Hepatocyte (in vitro differentiated cells): Measurements from ENCODE around the gene TNS3. TPM values are rescaled to one million over a fixed set of nuclear protein-coding genes. Genes with fewer than 3 reads are reported as not detected.

Experiments
- DNase-seq: peaks from one replicate; pipeline ENCODE4 v3.0.0-alpha.2; 2016; ENCODE audit warnings: low spot score
- H2AFZ ChIP-seq: fragments of 200-600 bp; sonication (generic); 2 replicates; pipeline ENCODE4 v1.6.0; 2016; ENCODE audit warnings: antibody characterized with exemption, mild to moderate bottlenecking
- H3K27ac ChIP-seq: fragments of 200-600 bp; sonication (generic); 2 replicates; pipeline ENCODE4 v1.5.1; 2016; ENCODE audit warnings: mild to moderate bottlenecking
- H3K27me3 ChIP-seq: fragments of 200-600 bp; sonication (generic); 2 replicates; pipeline ENCODE4 v1.6.1; 2016
- H3K36me3 ChIP-seq: fragments of 200-600 bp; sonication (generic); replicated peaks from 2 replicates; pipeline ENCODE4 v1.5.1; 2016; ENCODE audit warnings: low read depth; ENCODE audit not compliant: insufficient read depth
- H3K4me1 ChIP-seq: fragments of 200-600 bp; sonication (generic); 2 replicates; pipeline ENCODE4 v1.5.1; 2016; ENCODE audit warnings: mild to moderate bottlenecking, moderate library complexity; ENCODE audit not compliant: insufficient read depth
- H3K4me2 ChIP-seq: fragments of 200-600 bp; sonication (generic); 2 replicates; pipeline ENCODE4 v1.6.0; 2016
- H3K4me3 ChIP-seq: fragments of 200-600 bp; sonication (generic); 2 replicates; pipeline ENCODE4 v1.5.1; 2016; ENCODE audit warnings: mild to moderate bottlenecking
- H3K79me2 ChIP-seq: fragments of 200-600 bp; sonication (generic); 2 replicates; pipeline ENCODE4 v1.6.0; 2017; ENCODE audit warnings: mild to moderate bottlenecking
- H3K9me2 ChIP-seq: fragments of 200-600 bp; sonication (generic); replicated peaks from 2 replicates; pipeline ENCODE4 v1.6.0; 2017; ENCODE audit warnings: mild to moderate bottlenecking; ENCODE audit not compliant: insufficient read depth
- H3K9me3 ChIP-seq: fragments of 200-600 bp; sonication (generic); 2 replicates; pipeline ENCODE4 v1.5.1; 2016; ENCODE audit warnings: low read depth, mild to moderate bottlenecking
- H4K20me1 ChIP-seq: fragments of 200-600 bp; sonication (generic); 2 replicates; pipeline ENCODE4 v1.6.0; 2016; ENCODE audit warnings: mild to moderate bottlenecking; ENCODE audit not compliant: insufficient read depth, poor library complexity, severe bottlenecking
- EZH2 ChIP-seq: fragments of 200-600 bp; sonication (generic); IDR thresholded peaks from 2 replicates; pipeline ENCODE4 v1.6.1; 2016; ENCODE audit warnings: antibody characterized with exemption, mild to moderate bottlenecking, borderline replicate concordance
- EZH2phosphoT487 ChIP-seq: fragments of 200-600 bp; sonication (generic); IDR thresholded peaks from one replicate; pipeline ENCODE4 v1.6.1; 2018; ENCODE audit warnings: antibody characterized with exemption, mild to moderate bottlenecking, low read depth, moderate library complexity; ENCODE audit not compliant: unreplicated experiment, severe bottlenecking
- WGBS: methylation state at CpG from one replicate; pipeline ENCODE4 v1.1.6; 2016; ENCODE audit warnings: low lambda C conversion rate; ENCODE audit errors: missing lambda C conversion rate; 5-methylcytosine and 5-hydroxymethylcytosine counted together
- polyA plus RNA-seq: library from polyadenylated mRNA; unstranded; fragments of >200 nt; fragmentation: Nextera tagmentation; extraction: Ambion mirVana; gene quantifications from 2 replicates; pipeline ENCODE4 v1.2.1, GENCODE V29; 2016
- total RNA-seq: library from RNA; depleted of rRNA; stranded (reverse); fragments of >200 nt; gene quantifications from 2 replicates; pipeline ENCODE4 v1.2.3, GENCODE V29; 2014
- TF ChIP-seq, protein P1 (sequence below): fragments of 200-600 bp; sonication (generic); IDR thresholded peaks from 2 replicates; pipeline ENCODE4 v1.5.1; 2016; ENCODE audit warnings: antibody characterized with exemption, mild to moderate bottlenecking; ENCODE audit not compliant: poor library complexity

The TNS3 gene
- total and polyA plus RNA-seq, 2 experiments from 2014 or later, result 30.0 to 73.3 TPM

DNA sequence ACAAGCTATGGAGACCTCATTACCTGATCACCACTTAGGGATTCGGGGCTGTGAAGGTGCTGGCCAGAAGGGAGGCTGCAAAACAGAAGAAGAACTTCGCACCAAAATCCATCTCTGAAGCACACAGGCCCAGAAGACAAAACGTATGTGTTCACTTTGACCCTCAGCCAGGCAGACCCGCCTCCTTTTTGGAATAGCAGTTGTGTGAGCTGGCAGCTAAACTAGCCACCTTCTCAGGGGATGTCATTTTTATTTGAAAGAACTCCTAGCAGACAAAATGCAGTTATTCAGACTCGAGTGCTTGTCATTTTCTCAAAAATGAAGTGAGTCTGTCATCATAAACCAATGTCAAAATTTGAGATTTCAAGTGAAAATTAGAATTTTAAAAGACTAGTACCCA, 71.7 kb downstream of the TNS3 start:
- no peak for DNase-seq
- H3K4me1 ChIP-seq, result peaks cover 69% of the 10 kb centered on the region
- H3K4me3 ChIP-seq, result no peak overlapping the region
- H3K27me3 ChIP-seq, result no peaks in the 10 kb centered on the region
- peaks cover 15% of the 10 kb centered on the region for H4K20me1 ChIP-seq
- 87% methylated on average over 5 of the region's 5 CpGs for whole genome bisulfite sequencing
- H3K9me3 ChIP-seq, result no peaks in the 10 kb centered on the region
- TF ChIP-seq, protein P1, sequence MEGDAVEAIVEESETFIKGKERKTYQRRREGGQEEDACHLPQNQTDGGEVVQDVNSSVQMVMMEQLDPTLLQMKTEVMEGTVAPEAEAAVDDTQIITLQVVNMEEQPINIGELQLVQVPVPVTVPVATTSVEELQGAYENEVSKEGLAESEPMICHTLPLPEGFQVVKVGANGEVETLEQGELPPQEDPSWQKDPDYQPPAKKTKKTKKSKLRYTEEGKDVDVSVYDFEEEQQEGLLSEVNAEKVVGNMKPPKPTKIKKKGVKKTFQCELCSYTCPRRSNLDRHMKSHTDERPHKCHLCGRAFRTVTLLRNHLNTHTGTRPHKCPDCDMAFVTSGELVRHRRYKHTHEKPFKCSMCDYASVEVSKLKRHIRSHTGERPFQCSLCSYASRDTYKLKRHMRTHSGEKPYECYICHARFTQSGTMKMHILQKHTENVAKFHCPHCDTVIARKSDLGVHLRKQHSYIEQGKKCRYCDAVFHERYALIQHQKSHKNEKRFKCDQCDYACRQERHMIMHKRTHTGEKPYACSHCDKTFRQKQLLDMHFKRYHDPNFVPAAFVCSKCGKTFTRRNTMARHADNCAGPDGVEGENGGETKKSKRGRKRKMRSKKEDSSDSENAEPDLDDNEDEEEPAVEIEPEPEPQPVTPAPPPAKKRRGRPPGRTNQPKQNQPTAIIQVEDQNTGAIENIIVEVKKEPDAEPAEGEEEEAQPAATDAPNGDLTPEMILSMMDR, result no peak
- no peak for TF ChIP-seq EZH2phosphoT487
- no peak for TF ChIP-seq EZH2
- H3K4me2 ChIP-seq, result no peak overlapping the region
- peak overlapping the region; percentile 1 for H3K27ac ChIP-seq
- peaks cover 92% of the 10 kb centered on the region for H3K79me2 ChIP-seq
- no peak overlapping the region for H2AFZ ChIP-seq
- H3K9me2 ChIP-seq, result no peaks in the 10 kb centered on the region
- H3K36me3 ChIP-seq, result no peaks in the 10 kb centered on the region

DNA sequence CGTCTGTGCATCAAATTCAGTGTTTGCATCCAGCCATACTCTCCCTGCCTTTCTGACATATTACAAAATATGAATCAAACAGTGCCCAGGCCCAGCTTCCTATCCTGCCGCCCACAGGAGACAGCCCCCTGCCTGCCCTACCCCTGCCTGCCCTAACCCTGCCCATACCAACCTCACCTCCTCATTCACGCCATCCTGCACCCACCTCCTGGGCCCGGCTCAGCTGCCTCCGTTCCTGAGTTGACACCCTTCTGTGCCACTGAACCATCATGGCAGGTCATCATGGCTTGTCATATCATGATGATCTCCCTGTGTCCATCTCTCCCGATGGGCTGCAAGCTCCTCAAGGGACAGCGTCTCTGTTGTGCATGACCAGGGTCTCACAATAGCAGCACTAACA, 72.3 kb downstream of the TNS3 start:
- H2AFZ ChIP-seq, result no peak overlapping the region
- no peaks in the 10 kb centered on the region for H3K27me3 ChIP-seq
- H3K4me3 ChIP-seq, result no peak overlapping the region
- 90% methylated on average over 7 of the region's 7 CpGs for WGBS
- DNase-seq, result no peak
- H3K9me3 ChIP-seq, result no peaks in the 10 kb centered on the region
- H3K36me3 ChIP-seq, result no peaks in the 10 kb centered on the region
- no peak for TF ChIP-seq EZH2phosphoT487
- no peak for TF ChIP-seq EZH2
- TF ChIP-seq, protein P1, result no peak
- no peak overlapping the region for H3K27ac ChIP-seq
- H3K9me2 ChIP-seq, result no peaks in the 10 kb centered on the region
- no peak overlapping the region for H3K4me2 ChIP-seq
- peaks cover 67% of the 10 kb centered on the region for H3K4me1 ChIP-seq
- peaks cover 93% of the 10 kb centered on the region for H3K79me2 ChIP-seq
- H4K20me1 ChIP-seq, result peaks cover 15% of the 10 kb centered on the region

DNA sequence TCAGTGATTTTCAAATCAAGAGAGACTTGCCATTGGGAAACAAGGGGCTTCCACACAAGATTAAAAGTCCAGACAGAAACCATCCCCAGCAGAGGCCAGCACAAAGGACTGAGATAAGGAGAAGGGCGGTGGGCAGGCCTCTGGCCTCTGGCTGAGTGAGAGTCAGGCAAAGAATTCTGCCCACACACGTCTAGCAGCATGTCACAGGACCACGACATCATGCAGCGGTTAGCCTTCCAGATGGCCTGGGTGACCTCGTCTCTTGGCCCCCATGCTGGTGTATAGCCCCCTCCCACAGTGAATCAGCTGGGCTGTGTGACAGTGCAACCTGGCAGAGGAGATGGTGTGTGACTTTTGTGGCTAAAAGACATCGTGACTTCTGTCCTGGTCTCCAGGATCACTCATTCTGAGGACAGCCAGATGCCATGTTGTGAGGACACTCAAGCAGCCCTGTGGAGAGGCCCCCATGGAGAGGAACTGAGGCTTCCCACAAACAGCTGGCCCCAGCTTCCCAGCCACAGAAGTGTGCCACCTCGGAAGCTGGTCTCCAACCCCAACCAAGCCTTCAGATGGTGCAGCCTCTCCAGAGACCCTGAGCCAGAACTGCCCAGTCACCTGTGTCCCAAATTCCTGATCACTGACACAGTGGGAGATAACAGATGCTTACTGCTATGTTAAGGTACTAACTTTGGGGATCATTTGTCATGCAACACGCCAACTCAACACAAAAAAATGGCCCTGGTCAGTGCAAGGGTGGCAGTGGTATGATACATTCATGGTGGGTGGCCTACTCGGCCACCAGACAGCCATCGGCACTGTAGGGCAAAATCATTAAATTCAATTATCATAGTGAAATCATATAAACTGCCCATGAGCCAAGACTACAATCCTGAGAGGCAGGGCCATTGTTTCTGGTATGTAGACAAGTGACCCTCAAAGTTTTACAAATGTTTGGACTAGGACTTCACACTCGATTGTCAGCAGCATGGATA, 73.2 kb downstream of the TNS3 start:
- H3K4me2 ChIP-seq, result no peak overlapping the region

More for the DNA sequence above, 73.2 kb downstream of the TNS3 start:
- Histone ChIP-seq H2AFZ (no peak overlapping the region), H3K4me3 (no peak overlapping the region), H3K9me2 (no peaks in the 10 kb centered on the region), H3K27me3 (no peaks in the 10 kb centered on the region), H3K4me1 (peaks cover 58% of the 10 kb centered on the region), H3K36me3 (no peaks in the 10 kb centered on the region), H3K9me3 (no peaks in the 10 kb centered on the region), H4K20me1 (peaks cover 15% of the 10 kb centered on the region), H3K79me2 (peaks cover 98% of the 10 kb centered on the region), H3K27ac (peak overlapping the region; percentile 64)
- TF ChIP-seq, protein P1, result no peak
- no peak for TF ChIP-seq EZH2
- TF ChIP-seq EZH2phosphoT487, result no peak
- 69% methylated on average over 11 of the region's 11 CpGs for WGBS
- no peak for DNase-seq
